ENCODE measurements around the gene KIF20B. TPM values are rescaled to one million over a fixed set of nuclear protein-coding genes. Genes with fewer than 3 reads are reported as not detected.

Gene KIF20B
- total and polyA plus RNA-seq, 4 donors = 0.91 to 12.9 (median 1.3) TPM

GRCh38 chr10:89785095-89785494 is 83.7 kb downstream of the KIF20B start:
- DNase-seq (ENCODE audit: low spot score) = no peak
- Histone ChIP-seq H3K27ac (ENCODE audit: low read depth in 1 of 2, low read length in 2 of 2) (no peak overlapping the region), H3K9ac (ENCODE audit: low read depth in 1 of 2, low read length in 2 of 2) (no peak overlapping the region), H3K36me3 (ENCODE audit: control insufficient read depth in 4 of 4, insufficient read depth in 3 of 4, low read depth in 1 of 4, low read length in 3 of 4) (no peaks in the 10 kb centered on the region), H3K9me3 (ENCODE audit: control insufficient read depth in 4 of 4, low read length in 3 of 4) (no peaks in the 10 kb centered on the region), H3K4me3 (ENCODE audit: low read depth in 1 of 3, low read length in 3 of 3) (no peak overlapping the region), H3K27me3 (ENCODE audit: control insufficient read depth in 4 of 4, insufficient read depth in 4 of 4, low read length in 3 of 4) (no peaks in the 10 kb centered on the region), H3K4me1 (ENCODE audit: control insufficient read depth in 4 of 4, insufficient read depth in 4 of 4, low read length in 3 of 4) (no peaks in the 10 kb centered on the region)
- TF ChIP-seq, protein P1, sequence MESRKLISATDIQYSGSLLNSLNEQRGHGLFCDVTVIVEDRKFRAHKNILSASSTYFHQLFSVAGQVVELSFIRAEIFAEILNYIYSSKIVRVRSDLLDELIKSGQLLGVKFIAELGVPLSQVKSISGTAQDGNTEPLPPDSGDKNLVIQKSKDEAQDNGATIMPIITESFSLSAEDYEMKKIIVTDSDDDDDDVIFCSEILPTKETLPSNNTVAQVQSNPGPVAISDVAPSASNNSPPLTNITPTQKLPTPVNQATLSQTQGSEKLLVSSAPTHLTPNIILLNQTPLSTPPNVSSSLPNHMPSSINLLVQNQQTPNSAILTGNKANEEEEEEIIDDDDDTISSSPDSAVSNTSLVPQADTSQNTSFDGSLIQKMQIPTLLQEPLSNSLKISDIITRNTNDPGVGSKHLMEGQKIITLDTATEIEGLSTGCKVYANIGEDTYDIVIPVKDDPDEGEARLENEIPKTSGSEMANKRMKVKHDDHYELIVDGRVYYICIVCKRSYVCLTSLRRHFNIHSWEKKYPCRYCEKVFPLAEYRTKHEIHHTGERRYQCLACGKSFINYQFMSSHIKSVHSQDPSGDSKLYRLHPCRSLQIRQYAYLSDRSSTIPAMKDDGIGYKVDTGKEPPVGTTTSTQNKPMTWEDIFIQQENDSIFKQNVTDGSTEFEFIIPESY (IDR thresholded peaks at IDR 0.05) = no peak
- no peak for TF ChIP-seq FOXA2 (IDR thresholded peaks at IDR 0.05)
- no peak for TF ChIP-seq HNF4A (conservative IDR thresholded peaks at IDR 0.05)
- TF ChIP-seq, protein P2, sequence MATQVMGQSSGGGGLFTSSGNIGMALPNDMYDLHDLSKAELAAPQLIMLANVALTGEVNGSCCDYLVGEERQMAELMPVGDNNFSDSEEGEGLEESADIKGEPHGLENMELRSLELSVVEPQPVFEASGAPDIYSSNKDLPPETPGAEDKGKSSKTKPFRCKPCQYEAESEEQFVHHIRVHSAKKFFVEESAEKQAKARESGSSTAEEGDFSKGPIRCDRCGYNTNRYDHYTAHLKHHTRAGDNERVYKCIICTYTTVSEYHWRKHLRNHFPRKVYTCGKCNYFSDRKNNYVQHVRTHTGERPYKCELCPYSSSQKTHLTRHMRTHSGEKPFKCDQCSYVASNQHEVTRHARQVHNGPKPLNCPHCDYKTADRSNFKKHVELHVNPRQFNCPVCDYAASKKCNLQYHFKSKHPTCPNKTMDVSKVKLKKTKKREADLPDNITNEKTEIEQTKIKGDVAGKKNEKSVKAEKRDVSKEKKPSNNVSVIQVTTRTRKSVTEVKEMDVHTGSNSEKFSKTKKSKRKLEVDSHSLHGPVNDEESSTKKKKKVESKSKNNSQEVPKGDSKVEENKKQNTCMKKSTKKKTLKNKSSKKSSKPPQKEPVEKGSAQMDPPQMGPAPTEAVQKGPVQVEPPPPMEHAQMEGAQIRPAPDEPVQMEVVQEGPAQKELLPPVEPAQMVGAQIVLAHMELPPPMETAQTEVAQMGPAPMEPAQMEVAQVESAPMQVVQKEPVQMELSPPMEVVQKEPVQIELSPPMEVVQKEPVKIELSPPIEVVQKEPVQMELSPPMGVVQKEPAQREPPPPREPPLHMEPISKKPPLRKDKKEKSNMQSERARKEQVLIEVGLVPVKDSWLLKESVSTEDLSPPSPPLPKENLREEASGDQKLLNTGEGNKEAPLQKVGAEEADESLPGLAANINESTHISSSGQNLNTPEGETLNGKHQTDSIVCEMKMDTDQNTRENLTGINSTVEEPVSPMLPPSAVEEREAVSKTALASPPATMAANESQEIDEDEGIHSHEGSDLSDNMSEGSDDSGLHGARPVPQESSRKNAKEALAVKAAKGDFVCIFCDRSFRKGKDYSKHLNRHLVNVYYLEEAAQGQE (IDR thresholded peaks at IDR 0.05) = no peak
- TF ChIP-seq CTCF (IDR thresholded peaks at IDR 0.05; ENCODE audit: low read depth, low read length, missing input control) = no peak
- no peak for TF ChIP-seq HNF4G (IDR thresholded peaks at IDR 0.05)
- no peak for TF ChIP-seq YY1 (IDR thresholded peaks at IDR 0.05)
- no peak for TF ChIP-seq NR2F2 (IDR thresholded peaks at IDR 0.05)
- TF ChIP-seq GABPA (IDR thresholded peaks at IDR 0.05 in 1 of 2, conservative IDR thresholded peaks at IDR 0.05 in 1 of 2) = no peak
- TF ChIP-seq, protein P3, sequence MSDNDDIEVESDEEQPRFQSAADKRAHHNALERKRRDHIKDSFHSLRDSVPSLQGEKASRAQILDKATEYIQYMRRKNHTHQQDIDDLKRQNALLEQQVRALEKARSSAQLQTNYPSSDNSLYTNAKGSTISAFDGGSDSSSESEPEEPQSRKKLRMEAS (IDR thresholded peaks at IDR 0.05) = no peak
- no peak for TF ChIP-seq EGR1 (IDR thresholded peaks at IDR 0.05; ENCODE audit: low read depth in 2 of 2)
- 97% methylated on average over 3 of the region's 3 CpGs for WGBS

GRCh38 chr10:89789188-89789877 is 87.9 kb downstream of the KIF20B start:
- DNase-seq (ENCODE audit: low spot score) = no peak
- WGBS = 83% methylated on average over 7 of the region's 7 CpGs
- H3K27me3 ChIP-seq (ENCODE audit: control insufficient read depth in 4 of 4, insufficient read depth in 4 of 4, low read length in 3 of 4) = peaks cover 0 to 2% (median 0%) of the 10 kb centered on the region in 4 donors
- no peak overlapping the region for H3K4me3 ChIP-seq (ENCODE audit: low read depth in 1 of 3, low read length in 3 of 3)
- no peaks in the 10 kb centered on the region for H3K4me1 ChIP-seq (ENCODE audit: control insufficient read depth in 4 of 4, insufficient read depth in 4 of 4, low read length in 3 of 4)
- H3K36me3 ChIP-seq (ENCODE audit: control insufficient read depth in 4 of 4, insufficient read depth in 3 of 4, low read depth in 1 of 4, low read length in 3 of 4) = no peaks in the 10 kb centered on the region
- no peak overlapping the region for H3K27ac ChIP-seq (ENCODE audit: low read depth in 1 of 2, low read length in 2 of 2)
- H3K9ac ChIP-seq (ENCODE audit: low read depth in 1 of 2, low read length in 2 of 2) = no peak overlapping the region
- no peaks in the 10 kb centered on the region for H3K9me3 ChIP-seq (ENCODE audit: control insufficient read depth in 4 of 4, low read length in 3 of 4)
- TF ChIP-seq, protein P3 (IDR thresholded peaks at IDR 0.05) = no peak
- TF ChIP-seq YY1 (IDR thresholded peaks at IDR 0.05) = no peak
- no peak for TF ChIP-seq HNF4A (conservative IDR thresholded peaks at IDR 0.05)
- TF ChIP-seq ATF3 (IDR thresholded peaks at IDR 0.05) = no peak
- TF ChIP-seq SP1 (IDR thresholded peaks at IDR 0.05) = no peak
- TF ChIP-seq HNF4G (IDR thresholded peaks at IDR 0.05) = no peak
- TF ChIP-seq TAF1 (conservative IDR thresholded peaks at IDR 0.05) = no peak
- TF ChIP-seq RAD21 (IDR thresholded peaks at IDR 0.05) = no peak
- TF ChIP-seq RXRA (IDR thresholded peaks at IDR 0.05) = no peak
- no peak for TF ChIP-seq FOXA2 (IDR thresholded peaks at IDR 0.05)
- TF ChIP-seq FOXA1 (IDR thresholded peaks at IDR 0.05) = no peak
- TF ChIP-seq NR2F2 (IDR thresholded peaks at IDR 0.05) = no peak
- TF ChIP-seq JUND (IDR thresholded peaks at IDR 0.05) = no peak
- TF ChIP-seq, protein P2 (IDR thresholded peaks at IDR 0.05) = no peak
- no peak for TF ChIP-seq GABPA (IDR thresholded peaks at IDR 0.05 in 1 of 2, conservative IDR thresholded peaks at IDR 0.05 in 1 of 2)

Data from liver (tissue), 9 donors.